Measurements from ENCODE around the gene KPNB1. TPM values are rescaled to one million over a fixed set of nuclear protein-coding genes. Genes with fewer than 3 reads are reported as not detected.

KPNB1 gene
- total RNA-seq, 1 experiment from 2014 or later: 742 TPM

GRCh38 chr17:47703191-47703591 is 53.5 kb downstream of the KPNB1 start:
- H3K23me2 ChIP-seq (ENCODE audit: insufficient read length, low read depth, low read length, poor library complexity, severe bottlenecking): no peaks in the 10 kb centered on the region
- H3K9me3 ChIP-seq (ENCODE audit: control insufficient read depth, low read depth, low read length): no peaks in the 10 kb centered on the region
- H2AK5ac ChIP-seq (ENCODE audit: insufficient read length, low read length): no peak overlapping the region
- H3K23ac ChIP-seq (ENCODE audit: insufficient read length, low read depth, low read length): no peak overlapping the region
- no peak overlapping the region for H3K56ac ChIP-seq (ENCODE audit: insufficient read length, low read depth, low read length)
- H2BK5ac ChIP-seq (ENCODE audit: insufficient read length, low read length): no peak overlapping the region
- peaks cover 2% of the 10 kb centered on the region; the same call in 1 of the 2 replicates for H3K27me3 Mint-ChIP-seq (ENCODE audit: low read depth)
- no peaks in the 10 kb centered on the region for H3K9me3 Mint-ChIP-seq
- no peak overlapping the region for H3K9ac ChIP-seq (ENCODE audit: extremely low read depth, insufficient read length, low read length)
- H4K8ac ChIP-seq (replicated peaks; ENCODE audit: insufficient read length, low read depth, low read length): no peak overlapping the region
- no peak overlapping the region for H4K91ac ChIP-seq (ENCODE audit: insufficient read length, low read depth, low read length)
- H2BK120ac ChIP-seq (ENCODE audit: low read depth, low read length, poor library complexity, severe bottlenecking): no peak overlapping the region
- no peak overlapping the region for H2BK12ac ChIP-seq (ENCODE audit: insufficient read length, low read depth, low read length)
- peak; percentile 31 for DNase-seq
- H2BK15ac ChIP-seq (ENCODE audit: low read depth, low read length): no peak overlapping the region
- H3T11ph ChIP-seq (ENCODE audit: low read length): no peak overlapping the region
- H3K27ac Mint-ChIP-seq: no peak overlapping the region
- no peak overlapping the region for H3K14ac ChIP-seq (ENCODE audit: insufficient read depth, low read length)
- no peak overlapping the region for H3K4me2 ChIP-seq (ENCODE audit: insufficient read depth, insufficient read length, low read length)
- H3K4me1 ChIP-seq (ENCODE audit: insufficient read depth, low read length): no peaks in the 10 kb centered on the region
- H3K4me1 Mint-ChIP-seq: peaks cover 3 to 28% of the 10 kb centered on the region in 2 experiments; a peak in 3 of 4 replicates
- no peaks in the 10 kb centered on the region for H3K27me3 ChIP-seq (ENCODE audit: insufficient read depth, low read length)
- H3K4me3 Mint-ChIP-seq: no peak overlapping the region
- no peaks in the 10 kb centered on the region for H3K79me1 ChIP-seq (ENCODE audit: insufficient read depth, low read depth, low read length, poor library complexity, severe bottlenecking)
- H3K4ac ChIP-seq (ENCODE audit: low read depth, low read length): no peak overlapping the region
- no peak for TF ChIP-seq CTCF (conservative IDR thresholded peaks at IDR 0.05)
- no peak overlapping the region for H3K18ac ChIP-seq (ENCODE audit: insufficient read length, low read depth, low read length)
- H4K5ac ChIP-seq (ENCODE audit: insufficient read length, low read depth, low read length): no peak overlapping the region
- H3K27ac ChIP-seq (ENCODE audit: insufficient read length, low read depth, low read length): no peak overlapping the region
- no CpG with 5 or more reads among the region's 15 CpGs for WGBS (ENCODE audit: extremely low coverage, insufficient read length, low lambda C conversion rate)
- no peaks in the 10 kb centered on the region for H3K79me2 ChIP-seq (ENCODE audit: insufficient read depth, low read length)
- H4K20me1 ChIP-seq (ENCODE audit: control insufficient read depth, insufficient read depth, insufficient read length): no peaks in the 10 kb centered on the region
- H3K36me3 Mint-ChIP-seq (ENCODE audit: insufficient read depth in 1 of 3, low read depth in 3 of 3): peaks cover 2 to 20% (median 5%) of the 10 kb centered on the region in 3 experiments; a peak in 5 of 7 replicates
- H2AFZ ChIP-seq (ENCODE audit: low read length): no peak overlapping the region
- no peak overlapping the region for H2BK20ac ChIP-seq (ENCODE audit: low read depth, low read length, poor library complexity, severe bottlenecking)
